ENCODE measurements around the gene TOP2B. TPM values are rescaled to one million over a fixed set of nuclear protein-coding genes. Genes with fewer than 3 reads are reported as not detected.
A peak's percentile ranks its signal among the peaks of the same experiment; 100 is the strongest.

The TOP2B gene
- total and polyA plus RNA-seq, 5 donors = 63.6 to 112 (median 99.9) TPM

DNA sequence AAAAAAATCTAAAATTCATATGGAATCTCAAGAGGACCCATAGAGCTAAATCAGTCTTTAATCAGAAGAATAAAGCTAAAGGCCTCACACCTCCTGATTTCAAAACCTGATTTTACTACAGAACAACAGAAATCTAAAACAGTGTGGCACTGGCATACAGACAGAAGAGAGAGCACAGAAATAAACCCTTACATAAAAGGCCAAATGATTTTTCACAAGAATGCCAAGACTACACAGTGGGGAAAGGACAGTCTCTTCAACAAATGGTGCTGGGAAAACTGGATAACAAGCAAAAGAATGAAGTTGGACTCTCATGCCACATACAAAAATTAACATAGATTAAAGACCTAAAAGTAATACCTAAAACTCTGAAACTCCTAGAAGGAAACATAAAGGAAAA lies 10.1 kb downstream of the TOP2B start:
- Histone ChIP-seq H3K4me1 (ENCODE audit: control insufficient read depth, insufficient read depth, low read length) (peaks cover 3% of the 10 kb centered on the region), H3K4me3 (ENCODE audit: low read length) (no peak overlapping the region), H3K9me3 (ENCODE audit: control insufficient read depth, low read length) (no peaks in the 10 kb centered on the region), H3K27ac (ENCODE audit: low read length) (no peak overlapping the region), H3K27me3 (ENCODE audit: control insufficient read depth, insufficient read depth) (no peaks in the 10 kb centered on the region)
- DNase-seq (no peak), ATAC-seq (no peak)
- intact Hi-C loops (cut with DNase I) = loop anchor here in 1 of 4 donors (10.0 kb wide), 1 partner anchor 200 kb away; no protein-coding TSS in a partner anchor

DNA sequence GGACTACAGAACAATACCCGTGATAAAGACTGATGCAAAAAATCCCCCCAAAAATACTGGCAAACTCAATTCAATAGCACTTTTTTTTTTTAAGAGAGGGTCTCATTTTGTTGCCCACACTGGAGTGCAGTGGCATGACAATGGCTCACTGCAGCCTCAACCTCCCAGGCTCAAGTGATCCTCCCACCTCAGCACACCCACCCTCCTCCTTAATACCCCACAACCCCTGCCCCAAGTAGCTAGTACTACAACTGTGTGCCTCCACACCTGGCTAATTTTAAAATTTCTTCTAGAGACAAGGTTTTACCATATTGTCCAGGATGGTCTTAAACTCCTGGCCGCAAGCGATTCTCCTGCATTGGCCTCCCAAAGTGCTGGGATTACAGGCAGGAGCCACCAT lies 11.4 kb downstream of the TOP2B start:
- ATAC-seq (no peak), DNase-seq (no peak)
- intact Hi-C loops (cut with DNase I) = loop anchor here in 1 of 4 donors (10.0 kb wide), 1 partner anchor 201 kb away; no protein-coding TSS in a partner anchor
- WGBS = 90% methylated on average over 3 of the region's 3 CpGs
- Histone ChIP-seq H3K27ac (ENCODE audit: low read length) (no peak overlapping the region), H3K4me1 (ENCODE audit: control insufficient read depth, insufficient read depth, low read length) (no peaks in the 10 kb centered on the region), H3K4me3 (ENCODE audit: low read length) (no peak overlapping the region), H3K27me3 (ENCODE audit: control insufficient read depth, insufficient read depth) (no peaks in the 10 kb centered on the region), H3K9me3 (ENCODE audit: control insufficient read depth, low read length) (no peaks in the 10 kb centered on the region)

GRCh38 chr3:25652921-25653320 lies 11.8 kb downstream of the TOP2B start:
- ATAC-seq (no peak), DNase-seq (no peak)
- Histone ChIP-seq H3K9me3 (ENCODE audit: control insufficient read depth, low read length) (no peaks in the 10 kb centered on the region), H3K4me1 (ENCODE audit: control insufficient read depth, insufficient read depth, low read length) (peaks cover 1% of the 10 kb centered on the region), H3K4me3 (ENCODE audit: low read length) (no peak overlapping the region), H3K27me3 (ENCODE audit: control insufficient read depth, insufficient read depth) (no peaks in the 10 kb centered on the region), H3K27ac (ENCODE audit: low read length) (no peak overlapping the region)
- WGBS = 43% methylated on average over 1 of the region's 1 CpG
- intact Hi-C loops (cut with DNase I) = loop anchor here in 1 of 4 donors (10.0 kb wide), 1 partner anchor 202 kb away; no protein-coding TSS in a partner anchor

DNA sequence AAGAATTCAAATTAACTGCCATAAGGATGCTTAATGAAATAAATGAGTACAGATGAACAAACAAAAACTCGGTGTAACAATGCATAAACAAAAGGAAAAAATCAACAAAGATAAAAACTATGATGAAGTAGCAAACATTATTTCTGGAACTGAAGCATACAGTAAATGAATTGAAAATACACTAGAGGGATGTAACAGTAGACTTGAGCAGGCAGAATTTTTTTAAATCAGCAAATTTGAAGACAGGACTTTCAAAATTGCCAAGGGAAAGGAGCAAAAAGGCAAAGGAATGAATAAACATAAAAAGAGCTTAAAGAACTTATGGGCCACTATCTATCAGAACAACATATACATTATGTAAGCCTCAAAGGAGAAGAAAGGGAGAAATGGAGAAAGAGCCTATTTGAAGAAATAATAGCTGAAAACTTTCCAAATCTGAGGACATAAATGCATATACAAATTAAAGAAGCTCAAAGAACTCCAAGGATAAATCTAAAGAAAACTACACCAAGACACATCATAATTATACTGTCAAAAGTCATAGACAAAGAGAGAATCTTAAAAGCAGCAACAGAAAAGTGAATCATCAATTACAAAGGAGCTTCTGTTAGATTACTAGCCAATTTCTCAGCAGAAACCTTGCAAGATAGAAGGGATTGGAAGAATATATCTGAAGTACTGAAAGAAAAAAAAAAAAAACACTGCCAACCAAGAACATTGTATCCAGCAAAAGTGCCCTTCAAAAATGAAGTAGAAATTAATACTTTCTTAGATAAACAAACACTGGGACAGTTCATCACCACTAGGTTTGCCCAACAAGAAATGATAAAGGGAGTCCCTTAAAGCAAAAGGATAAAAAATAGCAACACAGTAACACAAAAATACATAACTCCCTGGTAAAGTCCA lies 15.5 kb downstream of the TOP2B start:
- 97% methylated on average over 1 of the region's 1 CpG for WGBS
- intact Hi-C loops (cut with DNase I) = loop anchor here in 2 of 4 donors (5.0 kb wide), 2 partner anchors 208 to 1063 kb away; no protein-coding TSS in a partner anchor
- Histone ChIP-seq H3K4me3 (ENCODE audit: low read length) (no peak overlapping the region), H3K27me3 (ENCODE audit: control insufficient read depth, insufficient read depth) (no peaks in the 10 kb centered on the region), H3K27ac (ENCODE audit: low read length) (no peak overlapping the region), H3K9me3 (ENCODE audit: control insufficient read depth, low read length) (no peaks in the 10 kb centered on the region), H3K4me1 (ENCODE audit: control insufficient read depth, insufficient read depth, low read length) (peaks cover 1% of the 10 kb centered on the region)
- DNase-seq (no peak), ATAC-seq (no peak)

- intact Hi-C loops (cut with DNase I) = loop anchor here in 2 of 4 donors (5.0 kb wide), 2 partner anchors 209 to 1064 kb away; no protein-coding TSS in a partner anchor
- DNase-seq = peak in 1 of 3 donors; percentile 36
These were observed 16.6 kb downstream of the TOP2B start for GRCh38 chr3:25648107-25648535.

DNA sequence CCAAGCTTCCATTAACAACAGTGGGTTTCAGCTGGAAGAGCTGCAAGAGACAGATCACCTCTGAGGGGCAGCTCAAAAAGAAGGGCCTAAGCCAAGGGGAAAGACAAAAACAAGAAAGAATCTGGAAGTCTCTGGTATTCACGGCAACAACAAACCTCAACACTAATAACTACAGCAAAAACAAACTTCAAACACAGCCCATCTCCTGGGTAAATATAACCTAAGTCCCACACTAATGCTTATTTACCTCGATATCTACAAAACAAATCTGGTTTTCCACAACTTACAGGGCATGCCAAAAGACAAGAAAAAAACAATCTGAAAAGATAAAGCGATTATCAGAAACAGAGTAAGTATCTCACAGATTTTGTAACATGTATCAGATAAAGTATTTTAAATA lies 29.7 kb downstream of the TOP2B start:
- 87% methylated on average over 3 of the region's 3 CpGs for WGBS
- H3K4me1 ChIP-seq (ENCODE audit: control insufficient read depth, insufficient read depth, low read length) = no peaks in the 10 kb centered on the region
- H3K27me3 ChIP-seq (ENCODE audit: control insufficient read depth, insufficient read depth) = no peaks in the 10 kb centered on the region
- H3K27ac ChIP-seq (ENCODE audit: low read length) = no peak overlapping the region
- intact Hi-C loops (cut with DNase I) = no loop called here
- no peaks in the 10 kb centered on the region for H3K9me3 ChIP-seq (ENCODE audit: control insufficient read depth, low read length)
- H3K4me3 ChIP-seq (ENCODE audit: low read length) = no peak overlapping the region
- DNase-seq (no peak), ATAC-seq (no peak)

More at GRCh38 chr3:25648107-25648535, 16.6 kb downstream of the TOP2B start:
- Histone ChIP-seq H3K9me3 (ENCODE audit: control insufficient read depth, low read length) (no peaks in the 10 kb centered on the region), H3K27ac (ENCODE audit: low read length) (no peak overlapping the region), H3K4me1 (ENCODE audit: control insufficient read depth, insufficient read depth, low read length) (peaks cover 1% of the 10 kb centered on the region), H3K27me3 (ENCODE audit: control insufficient read depth, insufficient read depth) (no peaks in the 10 kb centered on the region), H3K4me3 (ENCODE audit: low read length) (no peak overlapping the region)
- WGBS = 50% methylated on average over 3 of the region's 3 CpGs
- ATAC-seq = peak; percentile 74 to 86

GRCh38 chr3:25633919-25634318 lies 30.8 kb downstream of the TOP2B start:
- Histone ChIP-seq H3K27ac (ENCODE audit: low read length) (no peak overlapping the region), H3K4me1 (ENCODE audit: control insufficient read depth, insufficient read depth, low read length) (no peaks in the 10 kb centered on the region), H3K27me3 (ENCODE audit: control insufficient read depth, insufficient read depth) (no peaks in the 10 kb centered on the region), H3K9me3 (ENCODE audit: control insufficient read depth, low read length) (no peaks in the 10 kb centered on the region), H3K4me3 (ENCODE audit: low read length) (no peak overlapping the region)
- DNase-seq (no peak), ATAC-seq (no peak)
- WGBS = 89% methylated on average over 3 of the region's 3 CpGs
- intact Hi-C loops (cut with DNase I) = no loop called here

GRCh38 chr3:25631989-25632388 lies 32.7 kb downstream of the TOP2B start:
- intact Hi-C loops (cut with DNase I) = no loop called here
- ATAC-seq = no peak
- Histone ChIP-seq H3K4me1 (ENCODE audit: control insufficient read depth, insufficient read depth, low read length) (no peaks in the 10 kb centered on the region), H3K9me3 (ENCODE audit: control insufficient read depth, low read length) (no peaks in the 10 kb centered on the region), H3K4me3 (ENCODE audit: low read length) (no peak overlapping the region), H3K27ac (ENCODE audit: low read length) (no peak overlapping the region), H3K27me3 (ENCODE audit: control insufficient read depth, insufficient read depth) (no peaks in the 10 kb centered on the region)
- WGBS = 94% methylated on average over 1 of the region's 1 CpG
- DNase-seq = no peak

- intact Hi-C loops (cut with DNase I) = no loop called here
- DNase-seq = no peak
- no peak for ATAC-seq
- Histone ChIP-seq H3K4me3 (ENCODE audit: low read length) (no peak overlapping the region), H3K27me3 (ENCODE audit: control insufficient read depth, insufficient read depth) (no peaks in the 10 kb centered on the region), H3K4me1 (ENCODE audit: control insufficient read depth, insufficient read depth, low read length) (no peaks in the 10 kb centered on the region), H3K27ac (ENCODE audit: low read length) (no peak overlapping the region), H3K9me3 (ENCODE audit: control insufficient read depth, low read length) (no peaks in the 10 kb centered on the region)
- WGBS = 97% methylated on average over 2 of the region's 2 CpGs
These were observed 43.6 kb downstream of the TOP2B start for GRCh38 chr3:25621087-25621486.

DNA sequence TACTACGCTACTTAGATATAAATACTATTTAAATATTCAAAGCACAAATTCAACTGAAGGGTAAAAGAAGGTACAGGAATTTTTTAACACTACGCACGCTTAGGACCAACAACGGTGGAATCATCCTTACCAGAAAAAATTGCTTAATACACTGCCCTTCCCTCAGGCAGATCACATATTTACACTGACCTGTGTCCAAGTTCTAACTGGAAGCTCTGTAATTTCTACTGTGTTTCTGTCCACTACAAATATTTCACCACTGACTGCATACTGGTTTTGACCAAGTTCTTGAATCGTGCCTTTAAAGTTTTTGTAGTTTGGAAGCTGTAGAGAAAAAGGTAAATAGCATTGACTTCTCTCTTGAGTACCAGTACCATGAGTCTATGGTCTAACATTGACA lies 44.2 kb downstream of the TOP2B start:
- Histone ChIP-seq H3K4me3 (ENCODE audit: low read length) (no peak overlapping the region), H3K4me1 (ENCODE audit: control insufficient read depth, insufficient read depth, low read length) (no peaks in the 10 kb centered on the region), H3K27me3 (ENCODE audit: control insufficient read depth, insufficient read depth) (no peaks in the 10 kb centered on the region), H3K27ac (ENCODE audit: low read length) (no peak overlapping the region), H3K9me3 (ENCODE audit: control insufficient read depth, low read length) (no peaks in the 10 kb centered on the region)
- ATAC-seq (no peak), DNase-seq (no peak)
- intact Hi-C loops (cut with DNase I) = no loop called here
- 98% methylated on average over 5 of the region's 5 CpGs for WGBS

DNA sequence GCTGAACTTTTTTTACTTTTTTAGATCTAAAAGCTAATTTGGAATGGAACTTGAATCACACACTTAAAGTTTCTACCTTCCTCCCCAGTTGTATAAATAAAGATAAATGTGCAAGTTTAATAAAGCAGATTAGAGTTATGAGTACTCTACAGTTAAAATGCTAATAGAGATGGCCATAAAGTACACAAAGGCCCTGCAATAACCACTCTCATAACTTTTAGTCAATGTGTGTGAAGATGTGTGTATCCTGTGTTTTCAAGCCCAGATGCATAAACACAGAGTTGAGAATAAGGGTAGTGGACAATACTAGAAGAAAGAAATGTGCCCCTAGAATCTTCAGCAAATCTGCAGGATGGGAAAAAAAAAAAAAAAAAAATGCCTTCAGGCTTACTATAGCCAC lies 45.3 kb downstream of the TOP2B start:
- Histone ChIP-seq H3K4me3 (ENCODE audit: low read length) (no peak overlapping the region), H3K27me3 (ENCODE audit: control insufficient read depth, insufficient read depth) (no peaks in the 10 kb centered on the region), H3K9me3 (ENCODE audit: control insufficient read depth, low read length) (no peaks in the 10 kb centered on the region), H3K27ac (ENCODE audit: low read length) (no peak overlapping the region), H3K4me1 (ENCODE audit: control insufficient read depth, insufficient read depth, low read length) (no peaks in the 10 kb centered on the region)
- intact Hi-C loops (cut with DNase I) = no loop called here
- ATAC-seq = no peak
- no peak for DNase-seq
